Activated T-cell treated with anti-CD3 and anti-CD28 coated beads, Interleukin-2, amount 50 U/mL, for 48 hours (primary cell): ENCODE data around the gene SLC16A4.
"Not testable (repeated sequence)": the region's sequence is repeated elsewhere in the genome, so short reads cannot be mapped to it uniquely, and the experiment has no call there.

Source experiments
- DNase-seq, 2 experiments: peaks; one replicate each; pipeline ENCODE4 v3.0.0-alpha.2; 2020

Gene SLC16A4

DNA sequence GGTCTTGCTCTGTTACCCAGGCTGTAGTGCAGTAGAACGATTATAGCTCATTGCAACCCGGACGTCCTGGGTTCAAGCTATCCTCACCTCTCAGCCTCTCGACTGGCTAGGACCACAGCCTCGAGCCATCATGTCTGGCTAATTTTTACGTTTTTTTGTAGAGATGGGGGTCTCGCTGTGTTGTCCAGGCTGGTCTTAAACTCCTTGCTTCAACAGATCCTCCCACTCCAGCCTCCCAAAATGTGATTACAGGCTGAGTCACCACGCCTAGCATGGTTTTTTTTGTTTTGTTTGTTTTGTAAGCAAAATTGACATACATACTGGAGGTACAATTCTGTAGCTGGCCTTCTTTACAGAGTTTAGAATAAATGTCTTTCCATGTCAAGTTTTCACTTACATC lies 17.7 kb upstream of the SLC16A4 start:
- no peak for DNase-seq

DNA sequence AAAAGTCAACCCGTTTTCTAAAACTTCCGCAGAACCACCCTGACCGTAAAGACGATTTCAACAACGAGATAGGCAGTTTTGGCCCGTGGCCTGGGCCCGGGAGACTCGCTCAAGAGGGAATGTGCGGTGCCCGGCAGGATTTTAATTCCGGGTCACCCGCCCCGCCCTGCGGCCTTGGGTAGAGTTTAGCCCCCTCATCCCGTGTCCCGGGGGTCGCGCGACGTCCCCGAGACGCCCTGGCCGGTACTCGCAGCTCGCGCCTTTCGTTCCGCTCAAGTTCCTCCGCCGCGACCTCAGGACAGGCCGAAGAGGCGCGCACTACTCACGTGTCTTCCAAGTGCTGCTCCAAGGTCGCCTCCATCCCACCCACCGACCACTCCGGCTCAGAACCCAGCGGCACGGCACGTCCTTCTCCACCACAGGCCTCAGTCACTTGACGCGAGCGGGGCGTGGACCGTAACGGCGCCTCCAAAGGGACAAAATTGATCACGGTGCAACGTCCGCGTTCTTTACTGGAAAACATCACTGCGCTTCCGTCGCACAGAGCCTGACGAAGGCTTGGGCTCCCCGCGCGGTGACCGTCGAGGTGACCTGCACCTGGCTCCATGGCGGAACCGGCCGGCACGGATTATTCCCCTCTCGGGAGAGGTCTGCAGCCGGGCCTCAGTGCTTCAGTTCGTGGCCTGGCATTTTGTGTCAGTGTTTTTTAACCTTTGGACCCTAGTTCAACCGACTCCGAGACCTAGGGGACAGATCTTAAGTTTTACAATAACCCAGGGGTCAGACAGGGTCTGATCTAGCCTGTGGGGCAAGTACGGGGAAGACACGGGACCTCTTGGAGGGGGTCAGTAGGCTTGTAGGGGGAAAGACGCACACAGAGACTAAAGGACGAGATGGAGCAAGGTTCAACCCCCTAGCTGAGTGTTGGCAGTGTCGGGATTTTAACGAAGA lies 16.7 kb upstream of the SLC16A4 start, which contains the start of gene LAMTOR5:
LAMTOR5 (minus strand) TSS at position 435 of the 951 bp plus-strand sequence; CDS start at position 361, 74 bp downstream.
- peak; percentile 95 to 96 for DNase-seq

DNA sequence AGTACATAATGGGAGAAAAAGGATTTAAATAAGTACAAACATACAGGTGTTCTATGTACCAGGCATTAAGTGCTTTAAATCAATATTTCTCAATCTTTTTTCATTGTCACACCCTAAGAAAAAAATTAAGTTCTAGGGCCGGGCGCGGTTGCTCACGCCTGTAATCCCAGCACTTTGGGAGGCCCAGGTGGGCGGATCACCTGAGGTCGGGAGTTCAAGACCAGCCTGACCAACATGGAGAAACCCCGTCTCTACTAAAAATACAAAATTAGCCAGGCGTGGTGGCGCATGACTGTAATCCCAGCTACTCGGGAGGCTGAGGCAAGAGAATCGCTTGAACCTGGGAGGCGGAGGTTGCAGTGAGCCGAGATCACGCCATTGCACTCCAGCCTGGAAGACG lies 15.6 kb upstream of the SLC16A4 start:
- not testable (repeated sequence) for DNase-seq

DNA sequence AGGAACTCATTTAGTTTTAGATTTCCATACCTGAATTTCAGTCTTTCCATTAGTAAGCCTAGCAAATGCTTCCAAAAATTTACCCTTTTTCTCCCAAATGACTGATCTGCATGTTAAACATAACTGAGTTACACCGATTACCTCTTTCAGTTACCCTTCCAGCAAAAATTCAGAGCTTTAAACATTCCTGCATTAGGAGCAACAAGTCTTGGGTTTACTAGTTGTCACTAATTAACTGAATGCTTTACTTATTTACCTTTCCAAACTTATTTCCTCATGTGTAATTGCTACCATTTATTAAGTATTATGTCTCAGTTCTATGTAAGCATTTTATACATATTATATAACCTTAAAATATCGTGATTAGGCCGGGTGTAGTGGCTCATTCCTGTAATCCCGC lies 13.6 kb upstream of the SLC16A4 start:
- DNase-seq = no peak

DNA sequence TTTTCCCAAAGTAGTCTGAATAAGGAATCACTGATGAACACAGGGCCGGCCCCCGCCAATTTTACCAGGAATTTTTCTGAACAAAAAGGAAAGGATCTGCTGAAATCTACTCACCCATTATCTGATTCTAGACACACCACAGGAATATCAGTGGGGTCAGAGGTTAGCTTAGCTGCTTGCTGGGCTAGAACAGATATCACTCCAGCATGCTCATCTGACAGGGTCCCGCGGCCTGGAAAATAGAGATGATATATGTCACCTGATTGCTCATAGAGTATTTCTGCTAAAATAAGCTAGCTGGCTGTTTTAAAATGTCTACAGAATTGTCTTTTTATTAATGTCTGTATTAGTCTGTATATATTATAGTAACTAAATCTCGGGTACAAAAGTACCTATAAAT lies 13.0 kb upstream of the SLC16A4 start:
- DNase-seq = no peak

DNA sequence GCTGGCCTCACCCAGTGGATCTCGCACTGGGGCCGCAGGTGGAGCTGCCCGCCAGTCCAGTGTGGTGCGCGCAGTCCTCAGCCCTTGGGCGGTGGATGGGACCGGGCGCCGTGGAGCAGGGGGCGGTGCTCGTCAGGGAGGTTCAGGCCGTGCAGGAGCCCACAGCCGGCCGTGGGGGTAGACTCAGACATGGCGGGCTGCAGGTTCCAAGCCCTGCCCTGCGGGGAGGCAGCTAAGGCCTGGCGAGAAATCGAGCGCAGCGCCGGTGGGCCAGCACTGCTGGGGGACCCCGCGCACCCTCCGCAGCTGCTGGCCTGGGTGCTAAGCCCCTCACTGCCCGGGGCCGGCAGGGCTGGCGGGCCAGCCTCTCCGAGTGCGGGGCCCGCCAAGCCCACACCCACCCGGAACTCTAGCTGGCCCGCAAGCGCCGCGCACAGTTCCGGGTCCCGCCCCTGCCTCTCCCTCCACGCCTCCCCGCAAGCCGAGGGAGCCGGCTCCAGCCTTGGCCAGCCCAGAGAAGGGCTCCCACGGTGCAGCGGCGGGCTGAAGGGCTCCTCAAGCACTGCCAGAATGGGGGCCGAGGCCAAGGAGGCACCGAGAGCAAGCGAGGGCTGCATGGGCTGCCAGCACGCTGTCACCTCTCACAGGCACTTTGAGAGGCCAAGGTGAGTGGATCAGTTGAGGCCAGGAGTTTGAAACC lies 5.6 kb upstream of the SLC16A4 start:
- DNase-seq = not testable (repeated sequence)

DNA sequence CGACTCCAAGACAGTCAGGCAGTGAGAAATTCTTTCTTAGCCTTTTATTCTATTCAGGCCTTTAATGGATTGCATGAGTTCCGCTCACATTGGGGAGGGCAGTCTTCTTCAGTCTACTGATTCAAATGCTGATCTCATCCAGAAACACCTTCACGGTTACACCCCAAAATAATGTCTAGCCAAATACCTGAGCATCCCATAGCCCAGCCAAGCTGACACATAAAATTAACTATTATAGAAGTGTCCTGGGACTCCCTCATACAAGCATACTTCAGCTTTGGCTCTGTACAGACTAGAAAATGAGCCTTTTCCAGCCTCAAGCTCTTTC lies 3.6 kb upstream of the SLC16A4 start:
- no peak for DNase-seq

DNA sequence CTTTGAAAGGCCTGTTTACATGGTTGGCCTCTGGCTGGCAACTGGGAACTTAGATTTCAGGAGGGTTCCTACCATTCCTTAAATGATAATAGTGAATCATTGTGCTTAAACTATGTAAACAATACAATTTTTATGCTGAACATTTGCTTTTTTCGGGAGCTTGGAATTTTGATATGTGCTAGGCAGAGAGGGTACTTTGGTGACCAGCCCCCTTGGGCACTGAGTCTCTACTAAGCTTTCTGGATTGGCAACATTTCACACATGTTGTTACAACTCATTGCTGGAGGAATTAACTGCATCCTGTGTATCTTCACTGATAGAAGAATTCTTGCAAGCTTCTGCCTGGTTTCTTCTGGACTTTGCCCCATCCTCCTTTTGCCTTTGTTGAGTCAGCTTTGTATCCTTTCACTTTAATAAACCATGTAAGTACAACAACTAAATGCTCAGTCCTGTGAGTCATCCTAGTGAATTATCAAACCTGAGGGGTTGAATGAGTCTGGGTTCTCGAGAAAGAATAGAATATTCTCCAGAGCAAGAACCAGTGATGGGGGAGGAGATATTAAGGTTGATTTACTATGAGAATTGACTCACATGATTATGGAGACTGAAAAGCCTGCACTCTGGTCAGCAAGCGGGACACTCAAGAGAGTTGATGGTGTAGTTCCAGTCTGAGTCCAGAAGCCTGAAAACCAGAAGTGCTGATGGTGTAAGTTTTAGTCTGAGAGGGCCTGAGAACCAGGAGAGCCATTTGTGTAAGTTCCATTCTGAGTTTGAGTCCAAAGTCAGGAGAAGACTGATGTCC lies 3.1 kb upstream of the SLC16A4 start:
- no peak for DNase-seq

DNA sequence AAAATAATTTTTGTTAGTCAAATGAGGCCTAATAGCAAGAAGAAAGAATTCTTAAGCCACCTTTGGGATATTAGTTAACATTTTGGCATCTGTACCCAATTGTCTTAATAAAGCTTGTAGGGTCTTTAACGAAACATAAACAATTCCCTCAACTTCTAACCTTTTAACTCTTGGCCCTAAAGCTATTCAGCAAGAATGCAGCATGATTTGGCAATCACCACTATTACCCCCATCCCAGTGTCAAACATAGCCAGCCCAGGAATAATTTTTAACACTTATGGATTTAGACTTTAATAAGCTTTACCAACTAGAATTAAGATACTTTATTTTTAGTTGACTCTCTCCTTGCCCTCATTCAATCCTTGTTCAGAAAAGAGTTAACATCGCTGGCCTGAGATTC lies 2.5 kb upstream of the SLC16A4 start:
- DNase-seq = no peak

DNA sequence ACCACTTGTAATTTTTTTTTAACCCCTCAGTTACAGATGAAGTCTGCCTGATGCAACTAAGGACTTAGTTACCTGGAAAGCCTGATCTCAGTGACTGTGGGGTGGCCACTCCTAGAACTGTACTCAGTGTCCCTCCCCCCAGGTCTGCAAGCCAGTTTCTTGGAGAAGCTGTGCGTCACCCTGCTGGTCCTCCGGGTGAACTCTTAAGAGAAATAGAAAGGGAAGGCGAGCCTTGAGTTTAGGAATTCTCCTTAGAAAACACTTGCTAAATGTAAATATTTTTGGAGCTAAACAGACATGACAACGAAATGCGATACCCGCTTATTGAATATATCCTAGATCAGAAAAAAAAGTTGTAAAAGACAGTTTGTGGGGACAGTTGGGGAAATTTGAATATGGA lies 730 bp downstream of the SLC16A4 start:
- no peak for DNase-seq

DNA sequence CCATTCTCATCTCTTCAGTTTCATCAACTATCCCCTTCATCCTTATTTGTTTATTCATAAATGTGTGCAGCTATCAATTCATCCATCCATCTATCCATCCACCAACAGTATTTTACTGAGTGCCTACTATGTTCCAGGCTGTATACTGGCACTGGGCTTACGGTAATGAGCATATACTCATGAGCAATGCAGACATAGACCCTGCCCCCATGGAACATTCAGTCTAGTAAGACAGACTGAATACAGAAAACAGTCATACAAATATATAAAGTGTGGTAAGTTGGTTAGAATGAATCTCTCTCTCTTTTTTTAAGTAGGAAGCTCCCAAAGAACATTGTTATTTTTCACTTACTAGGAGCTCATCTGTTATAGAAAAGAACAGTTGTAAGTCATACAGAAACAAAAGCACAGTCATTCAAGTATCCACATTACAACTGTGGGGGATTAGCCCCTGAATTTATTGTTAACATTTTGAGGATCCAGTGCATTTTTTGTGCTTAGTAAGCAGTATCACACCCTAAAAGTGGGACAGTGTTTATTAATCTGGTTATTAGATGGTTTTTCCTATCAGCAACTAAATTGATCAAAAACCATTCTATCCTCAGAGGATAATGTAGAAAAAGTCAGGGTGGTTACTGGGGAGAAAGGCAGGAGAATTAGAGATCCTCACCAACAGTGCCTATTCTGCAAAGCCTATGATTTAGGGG lies 3.6 kb downstream of the SLC16A4 start:
- no peak for DNase-seq

DNA sequence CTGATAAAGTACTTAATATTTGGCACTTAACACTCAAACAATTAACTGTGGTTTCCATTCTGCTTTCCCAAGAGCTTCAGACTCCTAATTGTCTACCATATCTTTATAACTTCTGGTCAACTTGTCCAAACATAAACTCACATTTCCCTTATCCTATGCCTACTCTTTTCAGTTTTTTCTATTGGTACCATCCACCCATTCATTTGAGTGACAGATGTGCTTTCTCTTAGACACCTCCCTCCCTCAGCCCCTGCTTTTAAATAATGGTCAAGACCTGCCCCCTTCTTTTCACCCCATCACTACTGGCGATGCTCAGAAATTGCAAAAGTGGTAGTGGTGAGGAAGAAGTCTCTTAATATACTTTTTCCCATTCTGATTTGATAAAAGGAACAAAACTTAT lies 5.5 kb downstream of the SLC16A4 start:
- no peak for DNase-seq

DNA sequence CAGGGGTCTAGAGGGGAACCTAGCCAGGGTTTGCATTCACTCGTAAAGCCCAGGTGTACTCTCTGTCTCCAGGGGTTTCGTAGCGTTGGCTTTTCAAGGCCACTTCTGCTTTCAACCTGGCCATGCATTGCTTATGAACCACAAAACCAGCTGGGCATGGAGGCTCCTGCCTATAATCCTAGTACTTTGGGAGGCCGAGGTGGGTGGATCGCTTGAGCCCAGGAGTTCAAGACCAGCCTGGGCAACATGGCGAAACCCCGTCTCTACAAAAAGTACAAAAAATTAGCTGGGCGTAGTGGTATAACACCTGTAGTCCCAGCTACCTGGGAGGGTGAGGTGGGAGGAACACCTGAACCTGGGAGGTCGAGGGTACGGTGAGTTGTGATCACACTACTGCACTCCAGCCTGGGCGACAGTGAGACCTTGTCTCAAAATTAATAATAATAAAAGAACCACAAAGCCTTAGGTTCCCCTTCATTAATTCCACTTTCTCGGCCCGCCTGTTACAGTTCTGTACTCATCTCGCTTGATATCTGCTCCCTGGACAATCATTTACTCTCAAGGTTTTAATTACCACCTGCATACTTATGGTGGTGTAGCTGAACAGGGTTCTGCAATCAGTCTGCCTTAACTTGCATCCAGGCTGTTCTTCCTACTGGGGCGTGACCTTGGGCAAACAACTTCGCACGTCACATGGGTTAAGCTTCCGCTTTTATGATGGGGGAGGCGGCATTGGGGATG lies 6.1 kb downstream of the SLC16A4 start:
- no peak for DNase-seq

DNA sequence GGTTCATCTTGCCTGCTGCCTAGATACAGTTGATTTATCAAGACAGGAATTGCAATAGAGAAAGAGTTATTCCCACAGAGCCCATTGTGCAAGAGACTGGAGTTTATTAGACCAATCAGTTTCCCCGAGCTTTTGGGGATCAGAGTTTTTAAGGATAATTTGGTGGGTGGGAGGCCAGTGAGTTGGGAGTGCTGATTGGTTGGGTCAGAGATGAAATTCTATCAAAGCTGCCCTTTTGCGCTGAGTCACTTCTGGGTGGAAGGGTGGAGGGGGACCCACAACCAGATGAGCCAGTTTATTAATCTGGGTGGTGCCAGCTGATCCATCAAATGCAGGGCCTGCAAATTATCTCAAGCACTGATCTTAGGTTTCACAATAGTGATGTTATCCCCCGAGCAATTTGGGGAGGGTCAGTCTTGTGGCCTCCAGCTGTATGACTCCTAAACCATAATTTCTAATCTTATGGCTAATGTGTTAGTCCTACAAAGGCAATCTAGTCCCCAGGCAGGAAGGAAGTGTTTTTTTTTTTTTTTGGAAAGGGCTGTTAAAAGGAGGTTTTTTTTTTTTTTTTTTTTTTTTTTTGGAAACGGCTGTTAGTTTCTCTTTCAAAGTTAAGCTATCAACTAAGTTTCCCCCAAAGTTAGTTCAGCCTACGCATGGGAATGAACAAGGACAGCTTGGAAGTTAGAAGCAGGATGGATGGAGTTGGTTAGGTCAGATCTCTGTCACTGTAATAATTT lies 7.4 kb downstream of the SLC16A4 start:
- DNase-seq = no peak

DNA sequence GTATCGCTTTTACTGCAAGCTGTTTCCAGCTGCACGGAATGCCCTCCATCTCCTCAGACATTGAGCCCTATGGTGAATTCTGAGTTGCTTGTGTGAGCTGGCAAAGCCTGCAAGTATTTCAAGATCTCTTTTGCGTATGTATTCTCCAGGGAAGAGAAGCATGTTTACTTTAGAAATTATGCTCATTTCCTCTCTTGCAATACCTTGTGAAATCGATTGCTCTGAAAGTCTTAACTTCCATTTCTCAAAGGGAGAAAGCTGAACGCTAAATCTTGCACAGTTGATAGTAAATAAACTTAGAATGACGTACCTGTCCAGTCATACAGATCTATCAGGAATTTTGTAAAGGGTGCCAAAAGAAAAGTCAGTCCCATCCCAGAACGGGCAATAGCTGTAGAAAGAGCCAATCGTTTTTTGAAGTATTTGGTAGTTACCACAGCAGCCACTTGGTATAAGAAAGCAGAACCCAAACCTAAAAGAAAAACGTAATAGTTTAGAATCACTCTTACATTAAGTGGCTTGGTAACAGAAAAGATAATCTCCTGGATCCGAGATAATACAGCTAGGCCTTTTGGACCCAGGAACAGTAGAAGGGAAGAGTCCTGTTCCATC lies 10.0 kb downstream of the SLC16A4 start:
- DNase-seq = no peak

DNA sequence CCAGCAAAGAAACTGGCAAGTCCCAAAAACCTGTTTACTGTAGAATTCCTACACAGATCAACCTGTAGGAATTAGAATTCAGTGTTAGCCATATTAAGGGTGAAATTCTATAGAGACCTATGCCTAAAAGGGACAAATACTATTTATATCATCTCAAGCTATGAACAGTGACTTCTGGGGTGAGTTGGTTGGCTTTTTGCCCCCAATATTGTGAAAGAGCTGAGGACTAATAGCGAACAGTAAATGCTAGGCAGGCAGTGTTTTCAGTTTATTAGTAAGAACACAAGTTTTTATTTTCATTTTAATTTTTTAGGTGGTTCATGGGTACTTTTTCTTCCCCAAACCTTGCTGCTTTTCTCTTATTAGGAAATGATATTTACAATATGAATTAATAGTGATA lies 15.3 kb downstream of the SLC16A4 start:
- no peak for DNase-seq

DNA sequence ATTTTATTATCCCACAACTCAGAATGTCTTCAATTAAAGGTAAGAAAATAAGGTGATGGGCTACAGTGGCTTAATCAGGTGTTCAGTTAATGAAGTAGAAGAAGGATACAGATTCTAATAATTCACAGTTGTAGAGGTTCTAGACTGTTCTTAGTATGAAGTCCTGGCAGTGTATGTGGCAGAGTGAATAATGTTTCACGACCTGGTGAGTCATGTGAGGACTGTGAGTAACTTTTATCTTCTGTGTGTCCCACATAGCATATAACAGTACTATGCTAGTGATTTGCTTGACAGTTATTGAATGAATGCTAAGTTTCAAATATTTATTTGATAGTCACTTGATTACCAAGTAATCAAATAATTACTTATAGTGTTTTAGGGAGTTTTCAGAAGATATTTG lies 20.0 kb downstream of the SLC16A4 start:
- no peak for DNase-seq

DNA sequence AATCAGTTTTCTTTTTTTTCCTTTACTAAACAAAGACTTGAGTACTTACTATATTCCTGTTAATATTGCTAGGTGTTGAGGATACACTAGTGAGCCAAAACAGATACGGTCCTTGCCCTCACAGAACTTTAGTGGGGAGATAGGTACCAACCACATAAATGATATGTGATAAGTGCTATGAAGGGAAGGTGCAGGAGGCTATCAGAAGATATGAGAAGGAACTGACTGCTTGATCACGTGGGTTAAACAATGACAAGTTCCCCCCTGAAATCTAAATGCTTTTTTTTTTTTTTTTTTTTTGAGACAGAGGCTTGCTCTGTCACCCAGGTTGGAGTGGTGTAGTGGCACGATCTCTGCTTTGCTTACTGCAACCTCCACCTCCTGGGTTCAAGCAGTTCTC lies 26.6 kb downstream of the SLC16A4 start:
- DNase-seq = no peak

DNA sequence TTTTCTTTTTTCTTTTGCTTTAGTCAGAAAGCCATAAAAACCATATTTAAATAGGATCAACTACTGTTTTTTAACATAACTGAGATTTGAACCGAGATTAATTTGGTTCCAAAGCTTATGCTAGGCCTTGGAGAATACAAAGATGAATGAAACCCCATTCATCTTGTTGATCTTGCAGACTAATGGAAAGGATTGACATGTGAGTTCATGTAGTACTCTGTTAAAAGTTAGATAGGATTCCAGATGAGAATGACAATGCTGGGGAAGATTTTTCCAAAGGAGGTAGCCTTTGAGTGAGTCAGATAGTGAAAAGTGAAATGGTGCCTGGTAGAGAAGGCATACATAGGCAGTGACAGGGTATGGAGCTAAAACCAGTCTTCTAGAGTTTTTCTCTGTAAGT lies 29.0 kb downstream of the SLC16A4 start:
- DNase-seq = no peak

DNA sequence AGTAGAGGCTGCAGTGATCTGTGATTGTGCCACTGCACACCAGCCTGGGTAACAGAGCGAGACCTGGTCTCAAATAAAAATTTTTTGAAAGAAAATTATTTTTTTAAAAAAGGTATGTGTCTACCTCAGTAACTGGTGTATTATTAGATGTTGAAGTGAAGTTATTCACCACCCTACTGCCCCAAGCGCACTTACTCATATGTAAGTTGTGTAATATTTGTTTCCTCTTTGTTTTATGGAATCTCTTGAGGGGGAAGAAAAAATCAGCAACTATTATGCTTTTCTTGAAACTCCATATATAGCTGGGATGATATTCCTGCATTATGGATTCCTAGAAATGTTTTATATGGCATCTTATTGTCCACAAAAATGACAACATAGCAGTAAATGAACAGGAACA lies 30.4 kb downstream of the SLC16A4 start:
- no peak for DNase-seq

DNA sequence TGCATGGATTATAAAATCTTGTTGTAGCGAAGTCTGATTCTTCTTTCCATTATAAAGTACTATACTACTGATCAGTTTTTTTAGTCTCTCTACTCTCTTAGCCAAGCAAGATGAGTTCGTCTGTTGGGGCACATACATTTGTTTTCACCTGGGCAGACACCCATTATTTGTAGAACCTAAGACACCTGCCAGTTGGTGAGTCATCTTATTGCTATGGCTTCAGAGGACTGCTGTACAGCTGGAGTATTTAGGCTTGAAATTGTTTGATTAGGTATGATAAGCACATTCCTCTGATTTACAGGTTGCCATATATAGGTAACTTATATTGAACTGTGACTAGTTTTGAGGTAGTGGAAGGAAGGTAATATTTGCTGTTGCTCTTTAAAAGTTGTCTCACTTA lies 34.4 kb downstream of the SLC16A4 start:
- no peak for DNase-seq
